ENCODE measurements around the gene LRRC43.

DNA sequence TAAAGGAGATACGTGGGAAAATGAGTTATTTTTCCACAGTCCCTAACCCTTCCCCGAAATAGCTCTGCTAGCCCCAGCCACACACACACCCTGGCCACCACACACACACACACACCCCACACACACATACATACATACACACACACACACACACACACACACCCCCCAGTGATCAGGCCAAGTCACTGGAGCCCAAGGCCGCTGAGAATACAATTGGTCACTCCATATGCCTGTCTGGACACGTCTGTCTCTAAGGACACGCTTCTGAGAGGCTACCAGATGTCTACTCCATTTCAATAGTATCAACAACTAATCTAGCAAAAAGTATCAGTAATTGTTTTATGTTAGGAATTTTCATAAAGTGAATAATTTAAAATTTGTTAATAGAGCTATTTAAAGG is 55.9 kb downstream of the LRRC43 start:
- TF ChIP-seq GATA3 (IDR thresholded peaks at IDR 0.05; ENCODE audit: low read depth, low read length): no peak
- TF ChIP-seq GATA2 (IDR thresholded peaks at IDR 0.05; ENCODE audit: low read depth, low read length): no peak

All from SH-SY5Y (cell line).